Mucosa of rectum (tissue), 2 donors: ENCODE measurements around the gene KCNT1.

ENCODE experiments used
- H3K27ac ChIP-seq, 2 donors: one replicate each; pipeline ENCODE4 v1.7.0; 2013; ENCODE audit warnings: inconsistent platforms in 2 of 2, low read depth in 2 of 2, low read length in 2 of 2
- H3K27me3 ChIP-seq, 2 donors: one replicate each; pipeline ENCODE4 v1.7.0; 2013; ENCODE audit warnings: low read length in 2 of 2; ENCODE audit not compliant: control insufficient read depth in 2 of 2, insufficient read depth in 2 of 2
- H3K36me3 ChIP-seq, 2 donors: one replicate each; pipeline ENCODE4 v1.7.0; 2013; ENCODE audit warnings: low read length in 2 of 2; ENCODE audit not compliant: control insufficient read depth in 2 of 2, insufficient read depth in 2 of 2
- H3K4me1 ChIP-seq, 2 donors: one replicate each; pipeline ENCODE4 v1.7.0; 2013; ENCODE audit warnings: low read length in 2 of 2, mild to moderate bottlenecking in 1 of 2; ENCODE audit not compliant: control insufficient read depth in 2 of 2, insufficient read depth in 2 of 2
- H3K4me3 ChIP-seq, 2 donors: one replicate each; pipeline ENCODE4 v1.7.0; 2013; ENCODE audit warnings: low read length in 2 of 2
- H3K9ac ChIP-seq, 2 donors: one replicate each; pipeline ENCODE4 v1.7.0; 2013; ENCODE audit warnings: low read length in 2 of 2, low read depth in 1 of 2, mild to moderate bottlenecking in 1 of 2
- H3K9me3 ChIP-seq, 2 donors: one replicate each; pipeline ENCODE4 v1.7.0; 2013; ENCODE audit warnings: low read length in 2 of 2; ENCODE audit not compliant: control insufficient read depth in 2 of 2
- donor health status: healthy.
- donor health status: Normal muscosa, but diverticular disease.

Gene KCNT1

DNA sequence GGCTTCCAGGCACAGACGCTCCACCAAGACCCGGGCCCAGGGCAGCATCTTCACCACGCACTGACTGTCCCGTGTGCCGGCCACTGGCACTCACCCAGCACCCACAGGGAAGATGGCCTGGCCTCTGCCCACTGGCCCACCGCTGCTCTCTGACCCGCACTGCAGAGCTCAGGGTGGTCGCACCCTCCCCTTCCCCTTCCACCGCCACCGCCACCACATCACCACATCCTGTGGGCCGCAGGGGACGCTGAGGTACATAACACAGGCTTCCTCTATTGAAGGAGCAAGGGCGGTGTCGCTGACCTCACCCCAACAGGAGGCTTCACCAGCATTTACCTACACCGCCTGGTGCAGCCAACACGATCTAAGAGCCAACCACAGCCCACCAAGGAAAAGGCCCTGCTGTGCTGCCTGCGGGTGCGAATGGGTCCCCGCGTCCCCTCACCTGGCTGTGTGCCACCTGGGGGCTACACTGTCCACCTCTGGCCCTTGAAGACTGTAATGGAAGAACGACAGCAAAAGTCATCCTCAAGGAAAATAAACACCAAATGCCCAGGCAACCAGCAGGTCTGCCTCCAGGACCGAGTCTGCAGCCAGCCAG, 103.5 kb downstream of the KCNT1 start:
- Histone ChIP-seq H3K9me3 (no peaks in the 10 kb centered on the region), H3K27ac (no peak overlapping the region), H3K4me3 (no peak overlapping the region), H3K36me3 (peaks cover 2 to 5% of the 10 kb centered on the region in 2 donors), H3K27me3 (no peaks in the 10 kb centered on the region), H3K4me1 (no peaks in the 10 kb centered on the region), H3K9ac (no peak overlapping the region)

DNA sequence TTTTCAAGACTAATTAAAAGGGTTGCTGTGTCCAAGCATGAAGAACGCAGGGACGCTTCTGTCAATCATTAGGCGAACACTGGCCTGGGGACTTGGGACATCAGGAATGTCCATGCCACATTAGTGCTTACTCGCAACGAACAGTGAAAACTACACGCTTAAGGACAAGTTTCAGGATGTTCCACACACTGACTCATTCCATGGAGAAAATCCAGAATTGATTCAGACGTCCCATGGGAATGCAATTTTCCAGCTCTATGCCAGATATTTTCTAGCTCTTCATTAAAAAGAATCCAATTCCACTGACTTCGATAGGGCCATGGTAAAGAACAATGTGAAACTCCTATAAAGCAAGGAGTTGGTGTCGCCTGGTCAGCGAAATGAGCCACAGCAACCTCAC, 107.2 kb downstream of the KCNT1 start:
- Histone ChIP-seq H3K27ac (no peak overlapping the region), H3K4me3 (no peak overlapping the region), H3K9ac (no peak overlapping the region), H3K27me3 (no peaks in the 10 kb centered on the region), H3K9me3 (no peaks in the 10 kb centered on the region), H3K36me3 (peaks cover 28% of the 10 kb centered on the region in 2 donors), H3K4me1 (no peaks in the 10 kb centered on the region)

GRCh38 chr9:135810806-135811575, 109.0 kb downstream of the KCNT1 start:
- Histone ChIP-seq H3K9me3 (no peaks in the 10 kb centered on the region), H3K4me1 (no peaks in the 10 kb centered on the region), H3K27me3 (no peaks in the 10 kb centered on the region), H3K27ac (no peak overlapping the region), H3K9ac (no peak overlapping the region), H3K4me3 (no peak overlapping the region), H3K36me3 (peaks cover 34 to 40% of the 10 kb centered on the region in 2 donors)

GRCh38 chr9:135811801-135812200, 109.8 kb downstream of the KCNT1 start:
- no peaks in the 10 kb centered on the region for H3K4me1 ChIP-seq
- no peaks in the 10 kb centered on the region for H3K27me3 ChIP-seq
- no peak overlapping the region for H3K9ac ChIP-seq
- no peak overlapping the region for H3K4me3 ChIP-seq
- no peaks in the 10 kb centered on the region for H3K9me3 ChIP-seq
- H3K27ac ChIP-seq: no peak overlapping the region
- peaks cover 42 to 48% of the 10 kb centered on the region in 2 donors for H3K36me3 ChIP-seq

GRCh38 chr9:135812961-135813360, 111.0 kb downstream of the KCNT1 start:
- Histone ChIP-seq H3K9ac (no peak overlapping the region), H3K9me3 (no peaks in the 10 kb centered on the region), H3K4me1 (no peaks in the 10 kb centered on the region), H3K27me3 (no peaks in the 10 kb centered on the region), H3K36me3 (peaks cover 52 to 53% of the 10 kb centered on the region in 2 donors), H3K27ac (no peak overlapping the region), H3K4me3 (no peak overlapping the region)

- Histone ChIP-seq H3K9ac (no peak overlapping the region), H3K36me3 (peaks cover 60 to 61% of the 10 kb centered on the region in 2 donors), H3K27ac (no peak overlapping the region), H3K27me3 (no peaks in the 10 kb centered on the region), H3K4me1 (no peaks in the 10 kb centered on the region), H3K4me3 (no peak overlapping the region), H3K9me3 (no peaks in the 10 kb centered on the region)
Measured at GRCh38 chr9:135813671-135814290, 111.8 kb downstream of the KCNT1 start.

DNA sequence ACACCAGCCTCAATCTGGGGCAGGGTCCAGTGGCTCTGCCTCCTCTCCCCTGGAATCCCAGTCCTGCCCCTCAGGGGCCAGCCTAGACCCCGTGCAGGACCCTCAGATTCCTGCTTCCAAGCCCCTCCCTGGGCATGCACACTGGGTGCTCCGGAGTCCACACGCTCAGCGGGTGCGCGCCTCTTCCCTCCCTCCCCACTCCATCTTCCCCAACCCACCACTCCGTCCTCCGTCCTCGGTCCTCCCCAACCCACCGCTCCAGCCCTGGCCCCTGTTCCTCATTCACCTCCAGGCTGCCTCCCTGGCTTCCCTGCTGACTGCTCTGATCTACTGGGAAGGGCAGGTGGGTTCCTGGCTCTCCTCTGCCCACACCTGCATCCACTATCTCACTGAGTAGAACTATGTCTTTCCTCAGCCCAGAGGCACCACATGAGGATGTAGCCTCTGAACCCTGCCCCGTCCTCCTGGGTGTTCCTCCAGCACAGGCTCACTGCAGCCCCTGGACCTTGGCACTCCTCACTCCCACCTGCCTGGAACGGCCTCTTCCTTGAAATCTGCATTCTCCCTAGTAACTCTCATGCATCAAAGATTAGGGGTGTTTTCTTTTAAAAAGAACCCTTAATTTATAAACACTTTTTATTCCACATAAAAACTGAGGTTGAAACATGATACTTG, 112.6 kb downstream of the KCNT1 start:
- Histone ChIP-seq H3K27ac (no peak overlapping the region), H3K4me3 (no peak overlapping the region), H3K9ac (no peak overlapping the region), H3K36me3 (peaks cover 63 to 64% of the 10 kb centered on the region in 2 donors), H3K27me3 (no peaks in the 10 kb centered on the region), H3K4me1 (no peaks in the 10 kb centered on the region), H3K9me3 (no peaks in the 10 kb centered on the region)

DNA sequence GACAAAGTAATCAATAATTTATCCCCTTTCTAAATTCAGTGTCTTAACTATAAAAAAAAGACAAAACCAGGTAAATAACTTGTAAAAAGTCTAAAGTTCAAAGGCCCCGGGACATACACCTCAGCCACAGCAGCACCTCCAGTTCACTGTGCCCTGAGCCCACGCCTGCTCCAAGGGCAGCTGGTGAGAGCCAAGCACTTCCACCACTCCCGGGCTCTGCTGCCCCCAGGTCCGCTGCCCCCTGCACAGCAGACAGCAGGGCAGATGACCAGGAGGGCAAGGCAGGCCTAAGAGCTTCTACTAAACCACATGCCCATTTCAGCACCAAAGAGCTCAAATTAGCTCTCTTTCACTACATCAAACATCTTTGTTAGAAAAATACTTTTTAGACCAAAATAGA, 113.4 kb downstream of the KCNT1 start:
- Histone ChIP-seq H3K9ac (no peak overlapping the region), H3K27me3 (no peaks in the 10 kb centered on the region), H3K9me3 (no peaks in the 10 kb centered on the region), H3K27ac (no peak overlapping the region), H3K4me3 (no peak overlapping the region), H3K4me1 (no peaks in the 10 kb centered on the region), H3K36me3 (peaks cover 60 to 70% of the 10 kb centered on the region in 2 donors)

DNA sequence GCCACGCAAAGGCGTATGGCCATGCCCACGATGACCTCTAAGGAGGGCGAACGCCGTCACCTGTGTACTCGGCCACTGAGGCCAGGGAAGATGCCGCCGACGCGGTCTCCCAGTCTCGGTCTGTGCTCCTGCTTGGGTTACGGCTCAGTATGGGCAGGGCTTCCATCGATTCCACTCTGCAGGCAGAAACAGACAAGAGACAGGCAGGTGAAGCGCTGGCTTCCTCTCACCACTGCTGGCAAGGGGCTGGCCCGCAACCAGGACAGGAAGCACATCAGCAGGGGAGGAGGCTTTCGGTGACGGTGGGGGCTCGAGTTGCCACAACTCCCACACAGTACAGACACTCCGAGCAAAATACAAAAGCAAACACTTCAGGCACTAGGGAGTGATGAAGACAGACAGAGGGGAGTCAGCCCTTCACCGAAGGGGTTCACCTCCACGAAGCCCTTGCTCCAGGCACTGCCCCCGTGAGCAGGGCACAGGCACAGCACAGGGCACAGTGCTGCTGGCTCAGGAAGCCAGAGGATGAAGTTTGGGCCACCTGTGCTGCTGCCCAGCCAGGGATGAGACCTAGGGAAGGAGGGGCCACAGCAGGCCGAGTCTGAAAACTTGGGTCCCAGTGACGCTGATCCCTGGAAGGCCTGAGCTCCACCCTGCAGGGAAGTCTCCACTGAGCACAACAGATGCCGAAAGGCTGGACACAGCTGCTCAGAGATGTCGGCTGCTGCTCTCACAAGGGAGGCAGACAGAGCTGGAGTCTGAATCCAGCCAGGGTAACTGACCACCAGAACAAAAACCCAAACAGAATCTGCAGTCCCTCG, 114.1 kb downstream of the KCNT1 start:
- Histone ChIP-seq H3K27me3 (no peaks in the 10 kb centered on the region), H3K27ac (no peak overlapping the region), H3K9ac (no peak overlapping the region), H3K4me1 (no peaks in the 10 kb centered on the region), H3K9me3 (no peaks in the 10 kb centered on the region), H3K36me3 (peaks cover 56 to 73% of the 10 kb centered on the region in 2 donors), H3K4me3 (no peak overlapping the region)
